GM12873 (cell line): ENCODE measurements around the gene AGPAT4.

Experiments
- TF ChIP-seq, protein P1 (sequence below): IDR thresholded peaks from 2 replicates; pipeline ENCODE4 v1.5.1; 2012; ENCODE audit warnings: low read depth, mild to moderate bottlenecking, moderate library complexity, low read length, control low read depth; ENCODE audit not compliant: insufficient read depth; ENCODE audit errors: missing control alignments

AGPAT4 gene

DNA sequence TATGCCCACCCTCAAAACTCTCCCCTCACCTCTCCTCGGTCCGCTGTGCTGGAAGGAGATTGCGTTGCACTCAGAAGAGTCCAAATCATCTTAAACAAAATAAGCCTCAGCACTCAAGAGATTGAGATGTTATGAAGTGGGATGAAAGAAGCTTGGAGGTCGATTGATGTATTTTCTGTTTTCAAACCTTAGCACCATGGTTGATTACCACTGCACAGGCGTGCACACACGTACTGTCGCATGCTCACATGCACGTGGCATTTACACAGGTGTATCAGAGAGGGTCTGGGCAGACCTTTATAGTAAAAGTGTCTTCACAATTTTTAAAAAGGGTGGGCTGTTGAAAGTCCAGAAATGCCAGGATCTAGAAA lies 612 bp upstream of the AGPAT4 start:
- TF ChIP-seq, protein P1, sequence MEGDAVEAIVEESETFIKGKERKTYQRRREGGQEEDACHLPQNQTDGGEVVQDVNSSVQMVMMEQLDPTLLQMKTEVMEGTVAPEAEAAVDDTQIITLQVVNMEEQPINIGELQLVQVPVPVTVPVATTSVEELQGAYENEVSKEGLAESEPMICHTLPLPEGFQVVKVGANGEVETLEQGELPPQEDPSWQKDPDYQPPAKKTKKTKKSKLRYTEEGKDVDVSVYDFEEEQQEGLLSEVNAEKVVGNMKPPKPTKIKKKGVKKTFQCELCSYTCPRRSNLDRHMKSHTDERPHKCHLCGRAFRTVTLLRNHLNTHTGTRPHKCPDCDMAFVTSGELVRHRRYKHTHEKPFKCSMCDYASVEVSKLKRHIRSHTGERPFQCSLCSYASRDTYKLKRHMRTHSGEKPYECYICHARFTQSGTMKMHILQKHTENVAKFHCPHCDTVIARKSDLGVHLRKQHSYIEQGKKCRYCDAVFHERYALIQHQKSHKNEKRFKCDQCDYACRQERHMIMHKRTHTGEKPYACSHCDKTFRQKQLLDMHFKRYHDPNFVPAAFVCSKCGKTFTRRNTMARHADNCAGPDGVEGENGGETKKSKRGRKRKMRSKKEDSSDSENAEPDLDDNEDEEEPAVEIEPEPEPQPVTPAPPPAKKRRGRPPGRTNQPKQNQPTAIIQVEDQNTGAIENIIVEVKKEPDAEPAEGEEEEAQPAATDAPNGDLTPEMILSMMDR = no peak

GRCh38 chr6:161273274-161273751 lies 548 bp downstream of the AGPAT4 start:
- TF ChIP-seq, protein P1 = no peak

- TF ChIP-seq, protein P1 = no peak
These were observed 1.1 kb downstream of the AGPAT4 start for GRCh38 chr6:161272635-161273273.

DNA sequence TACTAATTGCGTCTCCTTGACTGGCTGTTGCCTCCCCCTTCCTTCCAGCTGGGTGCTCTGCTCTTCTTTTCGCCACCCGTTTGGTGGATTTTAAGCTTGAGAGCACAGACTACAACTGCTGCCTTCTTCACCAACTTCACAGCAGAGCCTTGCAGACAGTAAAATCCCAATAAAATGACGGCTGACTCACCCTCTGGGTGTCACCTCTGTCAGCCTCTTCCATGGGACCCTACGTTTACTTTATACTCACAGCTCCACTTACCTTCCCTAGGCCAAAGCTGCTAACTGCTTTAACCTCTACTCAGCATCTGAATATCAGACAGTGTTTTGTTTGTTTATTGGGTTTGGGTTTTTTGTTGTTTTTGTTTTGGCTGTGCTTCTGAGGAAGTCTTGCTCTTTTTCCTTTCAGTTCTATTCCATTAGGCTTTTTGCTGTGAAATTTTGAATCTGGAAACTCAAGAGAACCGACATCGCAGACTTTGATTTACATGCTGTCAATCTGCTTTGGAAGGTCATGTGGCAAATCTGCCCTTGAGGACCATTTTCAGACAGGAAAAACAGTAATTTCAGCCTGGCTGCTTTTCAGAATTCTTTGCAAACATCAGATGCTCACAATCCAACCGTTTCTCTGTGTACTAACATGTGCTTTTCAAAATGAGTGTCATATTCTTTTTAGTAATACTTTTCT lies 2.4 kb downstream of the AGPAT4 start:
- TF ChIP-seq, protein P1 = no peak

GRCh38 chr6:161270116-161270515 lies 3.7 kb downstream of the AGPAT4 start:
- TF ChIP-seq, protein P1 = no peak

DNA sequence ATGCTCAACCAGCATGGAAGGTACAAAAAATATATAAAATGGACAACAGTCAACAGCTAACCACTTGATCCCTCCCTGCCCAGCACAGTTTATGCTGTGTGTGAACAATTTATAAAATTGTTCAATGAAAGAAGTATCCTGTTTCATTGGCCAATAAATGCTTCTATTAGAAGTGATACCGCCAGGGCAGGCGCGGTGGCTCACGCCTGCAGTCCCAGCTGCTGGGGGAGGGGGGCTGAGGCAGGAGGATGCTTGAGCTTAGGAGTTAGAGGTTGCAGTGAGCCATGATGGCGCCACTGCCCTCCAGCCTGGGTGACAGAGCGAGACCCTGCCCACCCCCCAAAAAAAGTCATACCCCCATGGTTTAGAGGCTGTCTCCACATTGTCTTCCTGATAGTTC lies 4.6 kb downstream of the AGPAT4 start:
- TF ChIP-seq, protein P1 = no peak

- TF ChIP-seq, protein P1 = no peak
These were observed 5.2 kb downstream of the AGPAT4 start for GRCh38 chr6:161268531-161269210.
